Stimulated activated CD4-positive, alpha-beta T cell treated with anti-CD3 and anti-CD28 coated beads, Interleukin-12 subunit alpha, Interleukin-12 subunit beta, amount 100 ng/mL, for 48 hours (primary cell): ENCODE data around the gene JUNB.

Experiments used
- DNase-seq, 3 donors: peaks; one replicate each; pipeline ENCODE4 v3.0.0-alpha.2; 2020; ENCODE audit warnings: low read depth in 2 of 3, low spot score in 1 of 3

The JUNB gene

DNA sequence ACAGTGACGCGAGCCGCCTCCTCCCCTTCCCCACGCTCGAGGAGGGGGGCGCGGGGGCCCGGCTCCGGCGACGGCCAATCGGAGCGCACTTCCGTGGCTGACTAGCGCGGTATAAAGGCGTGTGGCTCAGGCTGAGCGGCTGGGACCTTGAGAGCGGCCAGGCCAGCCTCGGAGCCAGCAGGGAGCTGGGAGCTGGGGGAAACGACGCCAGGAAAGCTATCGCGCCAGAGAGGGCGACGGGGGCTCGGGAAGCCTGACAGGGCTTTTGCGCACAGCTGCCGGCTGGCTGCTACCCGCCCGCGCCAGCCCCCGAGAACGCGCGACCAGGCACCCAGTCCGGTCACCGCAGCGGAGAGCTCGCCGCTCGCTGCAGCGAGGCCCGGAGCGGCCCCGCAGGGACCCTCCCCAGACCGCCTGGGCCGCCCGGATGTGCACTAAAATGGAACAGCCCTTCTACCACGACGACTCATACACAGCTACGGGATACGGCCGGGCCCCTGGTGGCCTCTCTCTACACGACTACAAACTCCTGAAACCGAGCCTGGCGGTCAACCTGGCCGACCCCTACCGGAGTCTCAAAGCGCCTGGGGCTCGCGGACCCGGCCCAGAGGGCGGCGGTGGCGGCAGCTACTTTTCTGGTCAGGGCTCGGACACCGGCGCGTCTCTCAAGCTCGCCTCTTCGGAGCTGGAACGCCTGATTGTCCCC, at the start of gene JUNB:
JUNB (plus strand) TSS at position 142 of the 706 bp plus-strand sequence; CDS start at position 428, 286 bp downstream.
- DNase-seq, result peak; percentile 94 to 95 (median 95)

DNA sequence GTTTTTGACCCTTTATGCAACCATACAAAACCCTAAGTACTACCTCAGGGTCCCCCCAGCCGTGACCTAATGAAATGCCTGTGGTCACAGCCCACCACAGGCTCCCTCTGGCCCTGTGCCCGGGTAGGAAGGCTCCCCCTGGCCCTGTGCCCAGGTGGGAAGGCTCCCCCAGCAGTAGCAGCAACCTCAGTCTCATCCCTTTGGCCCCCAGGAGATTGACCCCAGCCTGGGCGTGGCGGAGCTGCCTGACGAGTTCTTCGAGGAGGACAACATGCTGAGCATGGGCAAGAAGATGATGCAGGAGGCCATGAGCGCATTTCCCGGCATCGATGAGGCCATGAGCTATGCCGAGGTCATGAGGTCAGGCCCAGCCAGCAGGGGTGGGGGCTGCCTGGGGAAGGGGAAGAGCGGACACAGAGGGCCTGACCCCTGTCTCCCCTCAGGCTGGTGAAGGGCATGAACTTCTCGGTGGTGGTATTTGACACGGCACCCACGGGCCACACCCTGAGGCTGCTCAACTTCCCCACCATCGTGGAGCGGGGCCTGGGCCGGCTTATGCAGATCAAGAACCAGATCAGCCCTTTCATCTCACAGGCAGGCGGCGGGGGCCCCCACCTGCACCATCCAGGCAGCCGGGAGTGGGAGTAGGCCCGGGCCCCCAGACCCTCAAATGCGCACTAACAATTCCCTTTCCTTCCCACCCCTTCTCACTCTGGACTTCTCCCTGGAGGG, 46.0 kb upstream of the JUNB start:
- DNase-seq, result no peak

- DNase-seq, result no peak
Observed at GRCh38 chr19:12748489-12748888, 42.8 kb upstream of the JUNB start.

- no peak for DNase-seq
Observed at GRCh38 chr19:12749938-12750521, 41.3 kb upstream of the JUNB start.

DNA sequence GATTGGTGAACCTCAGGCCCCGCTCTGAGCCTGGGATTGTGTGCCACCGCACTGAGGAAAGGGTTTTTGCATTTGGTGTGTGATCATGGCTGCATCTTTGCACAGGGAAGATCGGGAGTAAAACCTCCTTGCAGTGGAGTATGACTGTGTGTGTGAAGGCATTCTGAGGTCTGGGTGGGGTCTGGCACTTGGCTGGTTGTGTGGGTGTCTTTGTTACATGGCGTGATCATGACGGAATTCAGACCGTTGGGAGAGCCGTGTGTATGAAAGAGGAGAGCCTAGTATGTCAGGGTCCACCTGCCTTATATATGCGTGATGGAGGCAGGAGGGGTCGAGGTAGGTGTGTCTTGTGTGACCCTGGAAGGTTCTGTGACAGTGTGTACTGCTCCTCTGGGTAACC, 40.4 kb upstream of the JUNB start:
- DNase-seq, result no peak

- no peak for DNase-seq
Observed at GRCh38 chr19:12751635-12752034, 39.7 kb upstream of the JUNB start, which contains the start of gene BEST2. Gene BEST2, plus strand, starts transcription at chr19:12751791. Its CDS starts 802 bp downstream, at chr19:12752593.

GRCh38 chr19:12752056-12752781, 39.1 kb upstream of the JUNB start:
- no peak for DNase-seq

- no peak for DNase-seq
Observed at GRCh38 chr19:12754465-12755196, 36.7 kb upstream of the JUNB start.

DNA sequence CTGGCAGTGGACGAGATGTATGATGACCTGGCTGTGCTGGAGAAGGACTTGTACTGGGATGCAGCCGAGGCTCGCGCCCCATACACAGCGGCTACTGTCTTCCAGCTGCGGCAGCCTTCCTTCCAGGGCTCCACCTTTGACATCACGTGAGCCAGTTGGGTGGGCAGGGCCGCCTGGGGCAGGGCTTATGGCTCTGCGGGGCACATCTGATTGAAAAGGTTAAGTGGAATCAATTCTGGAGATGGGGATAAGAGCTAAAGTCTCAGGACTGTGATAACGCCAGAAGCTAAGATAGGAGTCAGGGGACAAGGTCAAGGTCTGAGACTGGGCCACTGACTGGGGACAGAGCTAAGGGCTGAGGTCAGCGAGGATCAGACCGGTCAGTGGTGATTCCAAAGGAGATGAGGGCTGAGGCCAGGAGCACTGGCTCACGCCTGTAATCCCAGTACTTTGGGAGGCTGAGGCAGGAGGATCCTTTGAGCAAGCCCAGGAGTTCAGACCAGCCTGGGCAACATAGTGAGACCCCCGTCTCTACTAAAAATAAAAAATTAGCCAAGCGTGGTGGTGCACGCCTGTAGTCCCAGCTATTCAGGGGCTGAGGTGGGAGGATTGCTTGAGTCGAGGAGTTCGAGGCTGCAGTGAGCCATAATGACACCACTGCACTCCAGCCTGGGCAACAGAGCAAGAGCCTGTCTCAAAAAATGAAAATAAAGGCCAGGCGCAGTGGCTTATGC, 35.0 kb upstream of the JUNB start:
- DNase-seq, result no peak

GRCh38 chr19:12757544-12758274, 33.6 kb upstream of the JUNB start:
- peak in 2 of 3 donors; percentile 57 to 63 for DNase-seq

DNA sequence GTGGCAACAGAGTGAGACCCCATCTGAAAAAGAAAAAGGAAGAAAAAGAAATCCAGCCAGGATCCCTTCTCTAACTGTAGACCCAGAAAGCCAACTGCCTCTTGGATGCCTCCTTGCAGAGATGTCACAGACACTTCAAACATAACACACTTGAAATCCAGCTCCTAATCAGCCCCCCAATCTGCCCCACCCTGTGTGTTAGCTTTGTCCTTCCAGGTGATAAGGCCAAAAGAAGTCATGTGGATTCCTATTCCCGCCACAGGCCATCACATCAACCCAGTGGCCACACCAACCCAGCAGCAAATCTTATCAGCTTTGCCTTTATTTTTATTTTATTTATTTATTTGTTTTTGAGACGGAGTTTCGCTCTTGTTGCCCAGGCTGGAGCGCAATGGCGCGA, 31.6 kb upstream of the JUNB start:
- DNase-seq, result no peak

- DNase-seq, result no peak
Observed at GRCh38 chr19:12763100-12763499, 28.2 kb upstream of the JUNB start.

GRCh38 chr19:12764698-12765097, 26.6 kb upstream of the JUNB start:
- DNase-seq, result no peak

DNA sequence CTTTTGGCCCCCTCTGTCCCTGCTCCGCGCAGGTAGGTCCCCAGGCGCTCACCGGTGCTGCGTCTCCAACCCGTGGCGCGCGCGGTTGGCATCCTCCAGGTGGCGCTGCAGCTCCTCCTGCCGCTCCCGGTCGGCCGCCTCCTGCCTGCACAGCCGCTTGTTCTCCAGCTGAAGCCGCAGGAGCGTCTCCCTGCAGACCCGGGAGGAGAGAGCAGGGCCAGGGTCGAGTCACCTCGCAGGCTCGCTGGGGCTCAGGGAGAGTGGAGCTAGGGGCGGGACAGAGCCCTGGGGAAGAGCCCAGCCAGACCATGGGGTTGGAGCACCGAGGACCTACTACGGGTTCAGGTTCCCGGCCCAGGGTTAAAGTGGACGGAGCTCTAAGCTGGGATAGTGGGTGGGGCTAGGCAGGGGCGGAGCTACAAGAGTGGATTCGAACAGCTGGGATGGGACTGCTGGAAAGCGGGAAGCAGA, 25.2 kb upstream of the JUNB start:
- DNase-seq, result peak in 2 of 3 donors; percentile 56 to 81

DNA sequence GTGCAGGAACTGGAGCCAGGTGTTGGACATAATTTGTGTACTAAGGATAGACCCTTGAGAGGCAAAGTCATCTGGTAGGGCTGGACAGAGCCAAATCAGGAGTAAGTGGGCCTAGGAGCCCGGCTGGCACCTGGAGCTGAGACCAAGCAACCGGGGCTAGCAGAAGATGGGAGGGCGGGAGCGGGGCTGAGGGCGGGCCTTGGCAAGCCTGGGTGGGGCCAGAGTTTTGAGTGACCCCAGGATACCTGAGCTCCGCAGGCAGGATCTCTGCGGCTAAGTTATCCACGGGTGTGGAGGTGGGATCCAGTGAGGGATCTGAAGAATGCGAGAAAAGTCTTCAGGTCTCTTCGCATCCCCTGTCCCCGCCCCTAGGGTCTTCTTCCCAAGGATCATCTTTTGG, 24.1 kb upstream of the JUNB start:
- DNase-seq, result no peak

DNA sequence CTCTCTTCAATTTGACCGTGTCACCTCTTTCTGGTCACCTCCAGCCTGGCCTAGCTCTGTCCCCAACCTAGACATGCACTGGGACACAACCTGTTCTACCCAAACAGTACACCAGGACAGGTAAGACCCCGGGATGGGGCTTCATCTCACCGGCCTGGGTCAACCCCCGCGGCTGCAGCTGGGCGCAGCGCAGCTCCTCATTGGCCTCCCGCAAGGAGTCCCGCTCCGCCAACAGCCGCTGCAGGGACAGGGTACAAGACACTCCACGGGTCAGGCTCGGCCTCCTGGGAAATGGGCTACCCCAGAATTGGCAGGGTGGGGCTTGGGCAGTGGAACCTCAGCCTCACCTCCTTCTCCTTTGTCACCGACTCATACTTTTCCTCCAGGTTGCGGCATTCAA, 23.6 kb upstream of the JUNB start:
- no peak for DNase-seq

DNA sequence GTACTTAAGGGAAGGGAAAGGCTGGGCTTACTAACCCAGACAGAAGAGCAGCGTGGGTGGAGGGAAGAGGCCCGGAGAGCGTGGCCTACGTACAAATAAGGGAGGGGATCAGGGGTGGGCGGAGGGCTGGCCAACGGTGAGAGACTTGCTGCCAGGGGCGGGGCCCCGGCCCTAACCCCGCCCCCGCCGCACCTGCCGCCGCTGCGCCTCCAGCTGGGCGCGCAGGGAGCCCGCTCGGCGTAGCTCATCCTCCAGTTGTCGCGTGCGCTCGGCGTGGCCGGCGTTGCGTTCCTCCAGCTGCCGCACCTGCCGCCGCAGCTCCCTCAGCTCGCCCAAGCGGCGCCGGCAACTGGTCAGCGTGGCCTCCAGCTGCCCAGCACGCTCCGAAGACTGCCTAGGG, 21.6 kb upstream of the JUNB start:
- peak in 2 of 3 donors; percentile 43 to 64 for DNase-seq

DNA sequence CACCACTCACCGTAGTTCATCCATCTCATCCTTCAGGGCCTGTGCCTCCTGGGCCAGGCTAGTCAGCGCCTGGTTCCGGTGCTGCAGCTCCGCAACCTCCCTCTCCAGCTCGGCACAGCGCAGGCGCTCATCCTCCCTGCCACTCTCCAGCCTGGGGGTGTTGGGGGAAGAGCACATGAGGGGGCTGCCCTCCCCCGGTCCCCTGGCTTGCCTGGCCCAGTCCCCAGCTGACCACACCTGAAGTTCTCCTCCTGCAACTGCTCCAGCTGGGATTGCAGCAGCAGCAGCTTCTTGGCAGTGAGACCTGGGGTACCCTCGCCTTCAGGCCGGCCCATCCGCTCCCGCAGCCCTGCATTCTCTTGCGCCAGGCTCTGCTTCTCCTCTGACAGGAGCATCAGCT, 20.4 kb upstream of the JUNB start:
- no peak for DNase-seq

- DNase-seq, result no peak
Observed at GRCh38 chr19:12772323-12772722, 19.0 kb upstream of the JUNB start.
